HG02588 (cell line): ENCODE results near the gene HAND2.

ENCODE experiments used
- ATAC-seq: cut with Tn5 transposase; IDR thresholded peaks from one replicate; pipeline ENCODE4 v1.9.1; 2021; ENCODE audit warnings: mild to moderate bottlenecking, moderate library complexity; ENCODE audit not compliant: unreplicated experiment

The HAND2 gene

GRCh38 chr4:173529477-173530325 is at the start of gene HAND2:
Gene HAND2, minus strand, starts transcription at chr4:173530229. Its CDS starts 940 bp downstream, at chr4:173529289.
- ATAC-seq: no peak

GRCh38 chr4:173578956-173579355 is 48.9 kb upstream of the HAND2 start:
- ATAC-seq: no peak

- ATAC-seq: no peak
Measured at GRCh38 chr4:173577963-173578362, 47.9 kb upstream of the HAND2 start.

GRCh38 chr4:173575482-173576152 is 45.6 kb upstream of the HAND2 start:
- ATAC-seq: no peak

GRCh38 chr4:173573725-173574124 is 43.7 kb upstream of the HAND2 start:
- no peak for ATAC-seq

- no peak for ATAC-seq
Measured at GRCh38 chr4:173573286-173573685, 43.3 kb upstream of the HAND2 start.

GRCh38 chr4:173572493-173573129 is 42.6 kb upstream of the HAND2 start:
- ATAC-seq: no peak

GRCh38 chr4:173571620-173572019 is 41.6 kb upstream of the HAND2 start:
- ATAC-seq: no peak

- ATAC-seq: no peak
Measured at GRCh38 chr4:173565281-173565680, 35.3 kb upstream of the HAND2 start.

- no peak for ATAC-seq
Measured at GRCh38 chr4:173564461-173564860, 34.4 kb upstream of the HAND2 start.

- ATAC-seq: no peak
Measured at GRCh38 chr4:173560896-173561295, 30.9 kb upstream of the HAND2 start.

- no peak for ATAC-seq
Measured at GRCh38 chr4:173556398-173557131, 26.5 kb upstream of the HAND2 start.

- no peak for ATAC-seq
Measured at GRCh38 chr4:173547889-173548288, 17.9 kb upstream of the HAND2 start.

- ATAC-seq: no peak
Measured at GRCh38 chr4:173546776-173547175, 16.7 kb upstream of the HAND2 start.

GRCh38 chr4:173545440-173545839 is 15.4 kb upstream of the HAND2 start:
- no peak for ATAC-seq

GRCh38 chr4:173543266-173543665 is 13.2 kb upstream of the HAND2 start:
- ATAC-seq: no peak

GRCh38 chr4:173539986-173540385 is 10.0 kb upstream of the HAND2 start:
- no peak for ATAC-seq

GRCh38 chr4:173538909-173539445 is 8.9 kb upstream of the HAND2 start:
- no peak for ATAC-seq

- no peak for ATAC-seq
Measured at GRCh38 chr4:173538148-173538908, 8.3 kb upstream of the HAND2 start.

- no peak for ATAC-seq
Measured at GRCh38 chr4:173537613-173538147, 7.7 kb upstream of the HAND2 start.
